Activated CD4-positive, alpha-beta memory T cell treated with anti-CD3 and anti-CD28 coated beads, Interleukin-2, amount 10 ng/mL, durations not matched to agents 7 days and 5 days (primary cell): ENCODE measurements around the gene PLEK. TPM values are rescaled to one million over a fixed set of nuclear protein-coding genes. Genes with fewer than 3 reads are reported as not detected.
"Not testable (repeated sequence)": the region's sequence is repeated elsewhere in the genome, so short reads cannot be mapped to it uniquely, and the experiment has no call there.

ENCODE experiments used
- CTCF ChIA-PET: fragments of 350-600 bp; sonication (Branson Sonifier 250); formaldehyde crosslinking; loops from one replicate; lab custom pipeline; 2021; ENCODE audit warnings: antibody characterized with exemption, inconsistent platforms; lab: Charles Lee
- POLR2A ChIA-PET: fragments of 350-600 bp; sonication (Branson Sonifier 250); formaldehyde crosslinking; loops from one replicate; lab custom pipeline; 2021; ENCODE audit warnings: antibody characterized with exemption; lab: Charles Lee
- DNase-seq: peaks from one replicate; pipeline ENCODE4 v3.0.0-alpha.2; 2020
- H3K27ac Mint-ChIP-seq: one replicate; pipeline ENCODE4 v1.8.0; 2021; ENCODE audit warnings: mild to moderate bottlenecking, mixed read lengths
- H3K27me3 Mint-ChIP-seq: one replicate; pipeline ENCODE4 v1.8.0; 2021; ENCODE audit warnings: mixed read lengths
- H3K36me3 Mint-ChIP-seq: one replicate; pipeline ENCODE4 v1.8.0; 2021; ENCODE audit warnings: low read depth, mixed read lengths
- H3K4me1 Mint-ChIP-seq: one replicate; pipeline ENCODE4 v1.8.0; 2021; ENCODE audit warnings: mixed read lengths
- H3K4me3 Mint-ChIP-seq: one replicate; pipeline ENCODE4 v1.8.0; 2021; ENCODE audit warnings: mild to moderate bottlenecking, mixed read lengths
- H3K9me3 Mint-ChIP-seq: one replicate; pipeline ENCODE4 v1.8.0; 2021; ENCODE audit warnings: mixed read lengths
- total RNA-seq, 2 experiments: library from RNA; stranded (reverse); gene quantifications; one replicate each; pipeline ENCODE4 v1.2.3, GENCODE V29; 2021

The PLEK gene
- total RNA-seq, 2 experiments from 2014 or later: 9.5 to 10.9 TPM

DNA sequence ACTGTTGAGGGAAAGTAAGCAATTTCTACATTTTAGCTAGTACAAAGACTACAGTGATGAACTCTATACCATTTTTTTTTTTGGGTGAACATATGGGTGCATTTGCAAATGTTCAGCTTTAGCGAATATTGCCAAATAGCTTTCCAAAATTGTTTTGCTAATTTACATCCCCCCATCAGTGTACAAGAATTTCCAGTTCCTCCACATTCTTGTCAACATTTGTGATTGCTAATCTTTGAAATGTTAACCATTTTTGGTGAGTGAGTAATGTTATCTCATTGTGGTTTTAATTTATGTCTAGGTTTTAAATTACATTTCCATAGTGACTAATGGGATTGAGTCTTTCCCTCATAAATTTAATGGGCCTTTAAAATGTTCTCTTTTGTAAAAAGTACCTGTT is 28.9 kb upstream of the PLEK start:
- Mint-ChIP-seq H3K4me1 (no peaks in the 10 kb centered on the region), H3K4me3 (no peak overlapping the region), H3K36me3 (no peaks in the 10 kb centered on the region), H3K27me3 (peaks cover 31% of the 10 kb centered on the region), H3K9me3 (no peaks in the 10 kb centered on the region), H3K27ac (no peak overlapping the region)
- DNase-seq: no peak
- ChIA-PET POLR2A (no interaction called here), CTCF (interaction anchor here (1.0 kb wide), 1 partner anchor 10 kb away, joined by 3 read pairs; no protein-coding TSS in a partner anchor)

DNA sequence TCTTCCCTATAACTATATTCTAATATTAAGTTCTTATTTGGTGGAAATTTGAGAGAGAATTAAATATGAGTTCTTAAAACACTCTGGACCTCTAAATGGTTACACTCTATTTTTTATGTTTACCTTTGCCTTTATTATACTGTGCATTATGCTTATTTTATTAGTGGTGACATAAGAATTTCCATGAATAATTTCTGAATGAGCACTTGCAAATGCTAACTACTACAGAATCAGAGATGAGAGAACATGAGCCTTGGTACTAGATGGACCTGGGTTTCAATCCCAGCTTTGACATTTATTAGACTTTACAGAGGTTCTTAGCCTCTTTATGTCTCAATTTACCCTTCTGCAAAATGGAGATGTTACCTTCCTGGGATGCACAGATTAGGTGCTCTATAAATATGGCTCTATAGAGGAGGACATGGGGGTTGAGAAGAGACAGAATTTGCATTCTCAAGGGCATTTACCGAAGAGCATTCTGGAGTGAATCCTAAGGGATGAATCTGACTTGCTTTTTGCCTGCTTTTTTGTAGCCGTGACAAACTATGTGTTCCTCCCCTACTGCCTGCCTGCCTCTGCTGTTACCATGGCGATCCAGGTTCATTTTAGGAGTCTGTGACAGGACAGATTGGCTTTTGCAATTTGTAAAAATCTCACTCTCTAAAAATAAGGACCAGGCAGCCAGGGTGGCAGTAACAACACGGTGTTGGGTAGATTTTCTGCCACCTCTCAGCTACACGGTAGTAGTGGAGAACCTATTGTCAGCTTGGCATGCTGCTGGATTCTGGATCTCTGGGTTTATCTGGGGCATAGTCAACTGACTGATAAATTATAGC is 24.6 kb upstream of the PLEK start:
- POLR2A ChIA-PET: no interaction called here
- no peaks in the 10 kb centered on the region for H3K36me3 Mint-ChIP-seq
- no peak overlapping the region for H3K27ac Mint-ChIP-seq
- no peaks in the 10 kb centered on the region for H3K9me3 Mint-ChIP-seq
- DNase-seq: no peak
- CTCF ChIA-PET: interaction anchor here (0.6 kb wide), 1 partner anchor 30 kb away, joined by 3 read pairs; no protein-coding TSS in a partner anchor
- H3K4me3 Mint-ChIP-seq: no peak overlapping the region
- H3K4me1 Mint-ChIP-seq: no peaks in the 10 kb centered on the region
- H3K27me3 Mint-ChIP-seq: peaks cover 48% of the 10 kb centered on the region

DNA sequence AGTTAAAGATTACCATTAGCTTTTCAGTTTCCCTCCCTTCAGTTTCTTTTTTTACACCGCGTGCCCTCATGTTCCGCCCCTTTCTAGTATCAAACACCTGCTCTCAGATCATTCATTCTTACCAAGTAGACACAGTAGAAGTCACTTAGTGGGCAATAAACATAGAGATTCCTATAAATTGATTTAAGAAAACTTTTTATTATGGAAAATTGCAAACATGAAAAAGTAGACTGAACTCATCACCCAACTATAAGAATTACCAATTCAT is 24.1 kb upstream of the PLEK start:
- H3K4me1 Mint-ChIP-seq: no peaks in the 10 kb centered on the region
- no peaks in the 10 kb centered on the region for H3K9me3 Mint-ChIP-seq
- DNase-seq: no peak
- CTCF ChIA-PET: interaction anchor here (0.6 kb wide), 1 partner anchor 30 kb away, joined by 3 read pairs; no protein-coding TSS in a partner anchor
- H3K36me3 Mint-ChIP-seq: no peaks in the 10 kb centered on the region
- H3K27me3 Mint-ChIP-seq: peaks cover 48% of the 10 kb centered on the region
- POLR2A ChIA-PET: no interaction called here
- H3K27ac Mint-ChIP-seq: no peak overlapping the region
- no peak overlapping the region for H3K4me3 Mint-ChIP-seq

DNA sequence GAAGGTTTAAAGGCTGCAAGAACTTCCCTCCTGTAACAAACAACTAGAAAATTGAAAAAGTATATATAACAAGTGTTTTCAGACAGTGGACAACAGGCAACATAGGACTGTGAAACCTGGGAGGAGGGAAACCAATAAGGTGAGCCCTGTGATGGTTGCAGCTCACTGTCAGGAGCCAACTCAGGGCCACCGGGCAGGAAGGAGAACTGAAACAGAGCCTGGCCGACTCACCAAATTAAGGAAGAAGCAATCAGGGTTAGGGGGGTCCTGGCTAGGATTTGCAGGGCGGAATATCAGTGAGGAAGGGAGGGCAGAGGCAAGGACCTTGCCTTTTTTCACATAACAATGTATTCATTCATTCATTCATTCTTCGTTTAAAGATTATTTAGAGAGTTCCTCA is 23.5 kb upstream of the PLEK start:
- no peaks in the 10 kb centered on the region for H3K4me1 Mint-ChIP-seq
- DNase-seq: no peak
- POLR2A ChIA-PET: no interaction called here

DNA sequence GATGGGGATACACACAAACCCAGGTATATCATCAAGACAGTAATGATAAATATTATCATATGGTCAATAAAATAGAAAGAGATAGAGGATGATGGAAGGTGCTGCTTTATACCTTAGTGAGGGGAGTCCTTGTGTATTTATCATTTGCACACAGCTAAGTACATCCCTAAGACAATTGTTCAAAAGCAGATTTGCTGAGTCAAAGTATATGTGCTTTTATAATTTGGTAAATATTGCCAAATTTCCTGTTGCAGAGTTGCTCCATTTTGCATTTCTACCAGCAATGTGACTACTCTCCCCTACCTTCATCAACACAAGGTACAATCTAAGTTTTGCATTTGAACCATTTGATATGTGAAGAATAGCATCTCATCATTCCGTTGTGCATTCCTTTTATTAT is 22.6 kb upstream of the PLEK start:
- no peak overlapping the region for H3K4me3 Mint-ChIP-seq
- H3K4me1 Mint-ChIP-seq: no peaks in the 10 kb centered on the region
- no peaks in the 10 kb centered on the region for H3K36me3 Mint-ChIP-seq
- DNase-seq: no peak
- no peaks in the 10 kb centered on the region for H3K9me3 Mint-ChIP-seq
- H3K27me3 Mint-ChIP-seq: peaks cover 53% of the 10 kb centered on the region
- H3K27ac Mint-ChIP-seq: no peak overlapping the region
- CTCF ChIA-PET: no interaction called here
- POLR2A ChIA-PET: no interaction called here

More for the DNA sequence above, 23.5 kb upstream of the PLEK start:
- H3K27me3 Mint-ChIP-seq: peaks cover 49% of the 10 kb centered on the region
- H3K9me3 Mint-ChIP-seq: no peaks in the 10 kb centered on the region
- H3K27ac Mint-ChIP-seq: no peak overlapping the region
- no peaks in the 10 kb centered on the region for H3K36me3 Mint-ChIP-seq
- no peak overlapping the region for H3K4me3 Mint-ChIP-seq
- CTCF ChIA-PET: no interaction called here

DNA sequence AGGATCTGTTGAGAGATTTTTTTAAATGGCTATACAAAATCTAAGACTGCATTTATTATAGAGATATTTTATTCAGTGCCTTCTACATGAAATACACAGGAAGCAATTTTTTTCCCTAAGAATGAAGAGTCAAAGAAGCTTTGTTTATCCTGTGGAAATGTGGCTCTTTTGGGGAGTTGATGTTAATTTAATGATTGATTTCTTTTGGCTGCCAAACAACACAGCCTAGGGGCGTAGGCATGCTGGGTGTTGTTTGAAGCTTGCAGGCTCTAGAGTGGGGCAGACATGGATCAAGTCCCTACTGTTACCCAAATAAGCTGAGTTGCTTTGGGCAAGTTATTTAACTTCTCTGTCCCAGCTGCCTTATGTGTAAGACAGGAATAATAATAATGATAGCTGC is 21.1 kb upstream of the PLEK start:
- Mint-ChIP-seq H3K36me3 (no peaks in the 10 kb centered on the region), H3K4me3 (no peak overlapping the region), H3K4me1 (no peaks in the 10 kb centered on the region), H3K9me3 (no peaks in the 10 kb centered on the region), H3K27me3 (peaks cover 59% of the 10 kb centered on the region), H3K27ac (no peak overlapping the region)
- no peak for DNase-seq
- ChIA-PET CTCF (no interaction called here), POLR2A (no interaction called here)

DNA sequence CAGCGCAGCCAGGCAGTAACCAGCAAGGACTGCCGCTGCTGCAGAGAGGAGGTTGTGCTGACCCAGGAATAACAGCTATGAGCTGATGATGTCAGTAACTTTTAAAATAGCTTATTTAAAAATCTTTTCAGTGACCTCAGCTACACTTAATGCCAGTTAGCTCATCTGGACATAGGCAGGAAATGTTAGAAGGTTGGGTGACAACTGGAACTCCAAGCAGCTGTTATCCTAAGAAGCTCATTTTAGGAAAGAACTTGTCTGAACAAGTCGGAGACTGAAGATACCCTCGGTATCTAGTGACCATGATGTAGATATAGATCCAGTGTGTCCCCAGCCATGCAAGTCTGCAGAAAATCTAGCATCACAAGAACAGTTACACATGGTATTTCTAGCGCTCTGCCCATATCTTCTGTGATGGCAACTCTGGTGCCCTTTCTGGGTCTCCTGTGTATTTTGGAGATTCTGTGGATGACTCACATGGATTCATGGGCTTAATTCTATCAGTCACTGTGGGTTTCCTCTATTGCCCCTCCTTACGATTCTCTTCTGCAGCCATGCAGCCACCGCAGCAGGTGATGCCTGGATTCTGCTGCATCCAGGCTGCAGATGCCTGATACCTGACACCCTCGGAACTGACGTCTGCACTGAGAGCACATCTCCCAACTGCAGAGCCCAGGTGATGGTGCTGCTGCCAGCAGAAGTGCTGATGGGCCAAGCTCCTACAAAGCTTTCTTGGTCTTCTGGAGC is 19.8 kb upstream of the PLEK start:
- H3K9me3 Mint-ChIP-seq: no peaks in the 10 kb centered on the region
- H3K27ac Mint-ChIP-seq: no peak overlapping the region
- H3K4me1 Mint-ChIP-seq: no peaks in the 10 kb centered on the region
- H3K4me3 Mint-ChIP-seq: no peak overlapping the region
- peaks cover 57% of the 10 kb centered on the region for H3K27me3 Mint-ChIP-seq
- POLR2A ChIA-PET: no interaction called here
- no peaks in the 10 kb centered on the region for H3K36me3 Mint-ChIP-seq
- DNase-seq: no peak
- CTCF ChIA-PET: no interaction called here

DNA sequence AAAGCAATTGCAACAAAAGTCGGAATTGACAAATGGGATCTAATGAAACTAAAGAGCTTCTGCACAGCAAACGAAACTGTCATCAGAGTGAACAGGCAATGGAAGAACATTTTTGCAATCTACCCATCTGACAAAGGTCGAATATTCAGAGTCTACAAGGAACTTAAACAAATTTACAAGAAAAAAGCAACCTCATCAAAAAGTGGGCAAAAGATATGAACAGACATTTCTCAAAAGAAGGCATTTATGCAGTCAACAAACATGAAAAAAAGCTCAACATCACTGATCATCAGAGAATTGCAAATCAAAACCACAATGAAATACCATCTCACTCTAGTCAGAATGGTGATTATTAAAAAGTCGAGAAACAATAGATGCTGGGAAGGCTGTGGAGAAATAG is 16.0 kb upstream of the PLEK start:
- H3K27ac Mint-ChIP-seq, H3K4me1 Mint-ChIP-seq, H3K9me3 Mint-ChIP-seq, H3K36me3 Mint-ChIP-seq, CTCF ChIA-PET, DNase-seq, H3K4me3 Mint-ChIP-seq: not testable (repeated sequence)
- POLR2A ChIA-PET: interaction anchor here (0.7 kb wide), 1 partner anchor 399 kb away, joined by 3 read pairs; no protein-coding TSS in a partner anchor
- peaks cover 37% of the 10 kb centered on the region for H3K27me3 Mint-ChIP-seq

DNA sequence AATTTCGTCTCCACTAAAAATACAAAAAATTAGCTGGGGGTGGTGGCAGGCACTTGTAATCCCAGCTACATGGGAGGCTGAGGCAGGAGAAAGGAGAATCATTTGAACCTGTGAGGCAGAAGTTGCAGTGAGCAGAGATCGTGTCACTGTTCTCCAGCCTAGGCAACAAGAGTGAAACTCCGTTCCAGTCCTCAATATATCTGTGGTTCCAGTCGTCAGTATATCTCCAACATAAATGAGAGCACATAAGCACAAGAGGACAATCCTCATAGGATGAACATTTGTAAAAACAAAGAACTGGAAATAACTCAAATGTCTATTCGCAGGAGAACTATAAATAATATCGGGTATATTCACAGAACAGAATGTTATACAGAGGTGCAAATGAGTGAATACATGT is 13.1 kb upstream of the PLEK start:
- CTCF ChIA-PET: interaction anchor here (1.4 kb wide), 1 partner anchor 592 kb away, joined by 3 read pairs; no protein-coding TSS in a partner anchor
- POLR2A ChIA-PET: no interaction called here
- Mint-ChIP-seq H3K4me1 (no peaks in the 10 kb centered on the region), H3K27me3 (peaks cover 30% of the 10 kb centered on the region), H3K27ac (no peak overlapping the region), H3K36me3 (no peaks in the 10 kb centered on the region), H3K9me3 (no peaks in the 10 kb centered on the region), H3K4me3 (no peak overlapping the region)
- DNase-seq: no peak

DNA sequence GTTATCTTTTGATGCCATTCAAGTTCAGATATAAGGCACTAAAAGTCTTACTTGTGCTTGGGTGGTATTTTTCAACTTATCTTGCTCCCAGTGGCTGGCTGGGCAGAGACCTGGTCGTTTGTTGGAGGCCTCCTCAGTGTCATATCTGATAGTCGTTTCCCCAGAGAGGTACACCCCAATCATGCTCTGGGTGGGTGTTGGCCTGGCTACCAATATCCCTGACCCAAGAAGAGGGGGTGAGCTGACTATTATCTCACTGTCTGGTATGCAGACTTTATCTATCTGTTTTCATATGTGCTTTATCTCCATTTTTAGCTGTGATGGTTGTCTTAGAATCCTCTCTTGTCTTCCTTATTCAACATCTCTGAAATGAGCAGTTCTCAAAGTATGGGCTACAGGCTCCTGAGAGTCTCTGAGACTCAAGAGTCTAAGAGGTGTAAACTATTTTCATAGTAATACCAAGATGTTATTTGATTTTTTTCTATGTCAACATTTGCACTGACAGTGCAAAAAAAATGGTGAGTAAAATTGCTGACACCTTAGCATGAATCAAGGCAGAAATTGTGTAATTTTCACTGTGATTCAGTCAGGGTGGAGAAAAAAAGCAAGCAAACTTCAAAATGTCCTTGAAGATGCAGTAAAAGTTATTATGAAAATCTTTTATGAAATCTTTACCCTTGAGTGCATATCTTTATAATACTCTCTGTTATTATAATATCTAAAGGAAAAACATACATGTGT is 12.3 kb upstream of the PLEK start:
- H3K4me3 Mint-ChIP-seq: no peak overlapping the region
- no peaks in the 10 kb centered on the region for H3K36me3 Mint-ChIP-seq
- ChIA-PET POLR2A (no interaction called here), CTCF (interaction anchor here (1.4 kb wide), 1 partner anchor 591 kb away, joined by 3 read pairs; no protein-coding TSS in a partner anchor)
- H3K27ac Mint-ChIP-seq: no peak overlapping the region
- no peaks in the 10 kb centered on the region for H3K4me1 Mint-ChIP-seq
- peaks cover 23% of the 10 kb centered on the region for H3K27me3 Mint-ChIP-seq
- DNase-seq: no peak
- H3K9me3 Mint-ChIP-seq: no peaks in the 10 kb centered on the region

DNA sequence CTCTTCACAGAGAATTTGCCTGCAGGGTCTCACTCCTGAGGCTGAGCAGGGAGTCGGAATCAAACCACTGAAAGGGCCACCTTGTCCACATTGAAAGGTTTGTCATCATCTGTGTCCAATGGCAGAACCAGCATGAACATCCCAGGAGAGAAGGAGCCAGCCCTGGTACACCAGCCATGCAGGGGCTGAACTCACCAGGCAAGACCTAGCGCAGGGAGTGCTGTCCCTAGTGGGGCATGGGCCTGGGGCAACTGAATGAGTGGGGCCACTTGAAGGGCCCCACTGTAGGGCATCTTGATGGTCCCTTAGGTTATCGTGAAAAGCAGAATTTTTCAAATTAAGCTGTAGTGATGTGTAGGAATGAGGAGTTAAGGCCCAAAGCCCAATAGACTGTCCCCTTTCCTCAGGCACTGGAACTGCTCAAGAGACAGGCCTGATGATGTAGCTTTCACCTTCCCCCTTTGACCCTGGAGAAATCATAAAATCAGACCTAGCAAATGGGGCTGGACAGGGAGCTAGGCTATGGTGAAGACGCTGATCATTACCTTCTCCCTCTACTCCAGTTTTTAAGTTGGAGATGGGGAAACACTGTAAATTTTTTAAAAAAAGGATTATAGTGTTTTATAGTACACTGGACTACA is 8.4 kb upstream of the PLEK start:
- H3K4me1 Mint-ChIP-seq: no peaks in the 10 kb centered on the region
- H3K9me3 Mint-ChIP-seq: no peaks in the 10 kb centered on the region
- H3K4me3 Mint-ChIP-seq: no peak overlapping the region
- ChIA-PET POLR2A (no interaction called here), CTCF (interaction anchor here (1.1 to 1.7 kb wide), 4 partner anchors 71 to 161 kb away, joined by 3 to 9 read pairs (median 4); no protein-coding TSS in a partner anchor)
- H3K36me3 Mint-ChIP-seq: no peaks in the 10 kb centered on the region
- no peaks in the 10 kb centered on the region for H3K27me3 Mint-ChIP-seq
- no peak for DNase-seq
- H3K27ac Mint-ChIP-seq: no peak overlapping the region

DNA sequence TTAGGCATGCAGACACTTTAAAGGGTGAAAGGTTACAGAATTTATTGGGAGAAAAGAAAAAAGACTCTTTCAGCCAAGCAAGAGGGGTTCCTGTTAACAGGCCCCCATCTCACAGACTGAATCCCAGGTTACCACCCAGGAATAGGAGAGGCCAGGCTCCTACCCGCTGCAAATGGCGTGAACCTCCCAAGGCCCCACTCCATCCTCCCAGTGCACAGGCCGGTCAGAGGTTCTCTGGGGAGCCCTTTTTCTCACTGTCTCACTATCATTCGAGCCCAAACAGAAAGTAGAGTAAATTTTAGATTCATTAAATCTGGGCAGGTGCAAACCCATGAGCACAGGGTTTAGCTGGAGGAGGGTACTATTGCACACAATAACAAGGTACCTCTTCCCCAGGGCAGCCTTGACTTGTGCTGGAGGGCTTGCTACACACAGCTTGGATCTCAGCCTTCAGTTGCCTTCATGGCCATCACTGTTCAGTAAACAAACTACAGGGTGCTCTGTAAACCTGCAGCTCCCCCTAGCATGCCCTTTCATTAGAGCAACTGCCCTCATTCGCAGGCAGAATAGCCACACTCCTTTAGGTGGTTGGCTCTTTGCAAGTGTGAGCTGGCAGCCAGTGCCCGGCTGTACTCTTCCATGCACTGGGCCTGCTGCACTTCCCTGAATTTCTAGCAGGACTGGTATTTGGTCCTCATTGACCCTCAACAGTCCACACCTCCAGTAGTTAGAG is 7.3 kb upstream of the PLEK start:
- H3K9me3 Mint-ChIP-seq: no peaks in the 10 kb centered on the region
- H3K4me3 Mint-ChIP-seq: no peak overlapping the region
- ChIA-PET POLR2A (no interaction called here), CTCF (interaction anchor here (1.1 to 1.7 kb wide), 5 partner anchors 73 to 235 kb away, joined by 3 to 9 read pairs (median 5); no protein-coding TSS in a partner anchor)
- no peak for DNase-seq
- peaks cover 9% of the 10 kb centered on the region for H3K4me1 Mint-ChIP-seq
- no peaks in the 10 kb centered on the region for H3K36me3 Mint-ChIP-seq
- no peaks in the 10 kb centered on the region for H3K27me3 Mint-ChIP-seq
- H3K27ac Mint-ChIP-seq: no peak overlapping the region
